LNCaP clone FGC (cell line): ENCODE results near the gene EFNA5.

Experiments used
- DNase-seq: peaks from one replicate; pipeline ENCODE4 v3.0.0-alpha.2; 2011; ENCODE audit warnings: low read depth
- H3K4me3 ChIP-seq: 2 replicates; pipeline ENCODE4 v1.5.1; 2011; ENCODE audit warnings: mild to moderate bottlenecking, low read depth, low read length, control low read depth
- CTCF ChIP-seq: IDR thresholded peaks from 2 replicates; pipeline ENCODE4 v1.5.1; 2012; ENCODE audit warnings: mild to moderate bottlenecking; ENCODE audit not compliant: control insufficient read depth, insufficient read depth; ENCODE audit errors: extremely low read depth

Gene EFNA5

GRCh38 chr5:107567901-107568671 lies 102.7 kb downstream of the EFNA5 start:
- TF ChIP-seq CTCF: no peak
- no peak for DNase-seq
- H3K4me3 ChIP-seq: no peak overlapping the region

DNA sequence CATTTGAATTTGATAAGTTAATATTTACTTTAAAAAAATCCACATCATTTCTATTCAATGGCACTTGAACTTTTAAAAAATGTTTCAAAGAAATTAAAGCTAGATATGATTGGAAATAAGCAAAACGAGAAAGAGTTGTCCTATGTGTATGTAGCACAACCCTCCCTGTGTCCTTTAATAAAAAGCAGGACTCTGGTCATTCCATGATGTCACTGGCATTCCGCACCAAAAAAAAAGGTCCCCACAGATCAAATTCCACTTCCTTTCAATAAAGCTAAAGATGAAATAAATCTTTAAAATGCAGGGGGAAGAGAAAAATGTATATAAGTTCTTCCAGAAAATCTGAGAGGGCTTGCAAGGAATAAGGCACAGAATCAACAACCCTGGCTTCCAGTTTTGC lies 103.8 kb downstream of the EFNA5 start:
- DNase-seq: no peak
- no peak overlapping the region for H3K4me3 ChIP-seq
- no peak for TF ChIP-seq CTCF

DNA sequence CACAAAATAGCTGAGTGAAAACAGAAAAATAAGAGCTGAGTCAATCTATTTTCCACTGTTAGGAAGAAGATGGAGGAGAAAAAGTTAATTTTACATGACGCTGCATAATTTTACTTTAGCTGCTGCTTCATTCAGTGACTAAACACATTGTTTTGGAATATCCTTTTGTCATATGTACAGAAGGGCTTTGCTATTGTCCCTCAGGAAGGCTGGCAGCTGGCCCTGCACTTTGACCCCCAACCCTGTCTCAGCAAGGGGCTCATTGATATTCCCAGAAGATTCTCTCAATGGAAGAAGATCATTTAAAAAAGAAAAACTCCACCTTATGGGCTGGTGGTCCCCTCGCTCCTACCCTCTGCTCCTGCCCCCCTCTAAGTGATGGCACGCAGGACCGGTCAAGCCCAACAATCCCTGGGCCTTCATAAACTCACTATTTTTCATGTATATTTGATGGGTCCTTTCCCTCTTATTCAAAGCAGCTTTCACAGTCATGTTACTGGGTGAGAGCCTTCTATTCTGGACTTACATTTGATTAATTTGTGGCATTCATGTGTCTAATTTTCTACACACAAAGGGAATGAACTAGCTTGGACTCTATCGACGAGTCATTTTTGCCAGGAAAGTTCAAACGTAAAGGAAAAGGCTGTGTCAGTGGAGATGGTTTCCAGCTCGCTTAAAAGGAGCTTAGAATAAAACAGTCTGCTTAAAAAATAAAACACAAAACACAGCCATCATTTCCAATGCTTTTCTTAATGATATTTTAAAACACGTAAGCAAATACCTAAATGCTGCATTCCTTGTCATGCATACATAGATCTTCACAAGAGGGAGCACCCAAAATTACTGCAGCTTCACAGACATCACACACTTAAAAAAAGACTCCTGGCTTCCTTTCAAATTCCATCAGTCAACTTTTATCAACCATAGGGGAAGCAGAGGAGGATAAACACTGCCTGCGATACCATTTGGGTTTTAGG lies 104.7 kb downstream of the EFNA5 start:
- TF ChIP-seq CTCF: no peak
- DNase-seq: no peak
- no peak overlapping the region for H3K4me3 ChIP-seq

DNA sequence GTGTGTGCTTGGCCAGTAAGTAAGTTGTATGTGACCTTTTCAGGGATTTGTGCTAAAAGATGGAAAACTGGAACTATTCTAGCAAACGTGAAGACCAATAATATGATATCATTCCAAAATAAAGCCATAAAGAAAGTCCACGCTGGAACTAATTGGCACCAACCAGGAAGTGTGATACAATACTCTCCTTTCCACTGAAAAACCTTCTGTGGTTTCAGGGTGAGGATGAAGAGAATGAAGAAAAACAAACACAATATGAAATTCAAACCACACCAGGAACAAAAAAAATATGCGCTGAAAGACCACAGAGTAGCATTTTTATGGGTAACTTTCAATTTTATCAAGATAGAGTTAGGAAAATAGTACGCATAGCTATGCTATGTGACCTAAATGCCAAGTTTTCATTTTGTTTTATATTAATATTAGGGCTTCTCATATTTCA lies 105.8 kb downstream of the EFNA5 start:
- no peak overlapping the region for H3K4me3 ChIP-seq
- no peak for DNase-seq
- TF ChIP-seq CTCF: no peak

DNA sequence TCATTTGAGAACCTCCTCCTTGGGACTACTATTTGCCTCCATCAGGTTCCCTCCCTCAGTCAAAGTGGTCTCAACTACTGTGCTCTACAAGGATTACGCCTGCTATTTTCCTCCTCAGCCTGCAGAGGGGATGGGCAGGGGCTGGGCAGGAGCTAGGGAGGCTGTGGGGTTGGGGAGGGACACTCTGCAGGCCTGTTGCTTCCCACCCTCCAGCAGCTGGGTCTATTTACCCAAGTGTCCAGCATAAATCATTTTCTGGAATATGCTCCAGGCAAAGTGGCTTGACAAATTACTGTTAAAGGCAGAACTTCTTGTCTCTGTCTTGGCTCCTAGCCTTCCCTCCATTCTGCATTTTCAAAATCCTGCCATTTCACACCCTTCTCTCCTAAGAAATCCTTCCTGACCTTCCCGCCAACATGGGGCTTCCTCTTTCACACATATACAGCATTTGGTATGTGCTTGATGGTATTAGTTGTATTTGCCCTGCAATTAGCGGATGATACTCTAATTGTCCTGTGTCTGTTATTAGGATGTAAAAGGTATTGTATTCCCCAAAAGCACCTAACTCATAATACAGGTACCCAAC lies 106.7 kb downstream of the EFNA5 start:
- no peak for DNase-seq
- no peak overlapping the region for H3K4me3 ChIP-seq
- no peak for TF ChIP-seq CTCF

DNA sequence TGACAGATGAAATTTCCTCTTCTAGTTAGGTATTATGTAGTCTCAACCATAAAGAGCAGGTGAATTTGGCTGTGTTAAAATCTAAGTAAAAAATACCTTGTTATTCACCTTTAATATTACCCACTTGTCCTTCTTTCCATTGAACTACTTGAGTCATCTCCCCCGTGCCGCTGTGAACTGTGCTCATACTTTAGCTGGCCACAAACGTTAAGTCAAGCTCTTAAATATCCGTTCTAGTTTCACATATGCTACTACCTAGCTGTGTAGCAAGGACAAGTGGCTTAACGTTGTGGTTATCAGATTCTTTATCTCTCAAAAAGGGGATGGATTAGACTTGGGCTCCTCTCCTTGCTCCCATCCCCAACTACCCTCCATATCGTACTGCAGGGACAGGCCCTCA lies 110.4 kb downstream of the EFNA5 start:
- DNase-seq: no peak
- H3K4me3 ChIP-seq: no peak overlapping the region
- no peak for TF ChIP-seq CTCF
